IMR-90 (cell line): ENCODE data around the gene PHC2. TPM values are rescaled to one million over a fixed set of nuclear protein-coding genes. Genes with fewer than 3 reads are reported as not detected.
A peak's percentile ranks its signal among the peaks of the same experiment; 100 is the strongest.

Source experiments
- ATAC-seq: fragments of 200-7000 bp; cut with Tn5 transposase; 2 replicates; pipeline ENCODE4 v1.9.1; 2020; ENCODE audit warnings: low read depth, mild to moderate bottlenecking, moderate library complexity
- BruUV-seq: library from RNA; stranded (reverse); fragments of 400-500 nt; replicated peaks from 2 replicates; lab custom pipeline; 2021; lab: Mats Ljungman, UMichigan
- CTCF ChIA-PET: fragments of 300-600 bp; formaldehyde crosslinking; extraction: SDS; loops from one replicate; lab custom pipeline; 2021; ENCODE audit warnings: antibody characterized with exemption; lab: Yijun Ruan, JAX
- POLR2A ChIA-PET: fragments of 300-600 bp; sonication (Branson Sonifier 250); formaldehyde crosslinking; loops from one replicate; lab custom pipeline; 2022; ENCODE audit warnings: antibody characterized with exemption; ENCODE audit not compliant: unreplicated experiment; lab: Charles Lee
- DNase-seq: peaks from one replicate; pipeline ENCODE4 v3.0.0; 2013
- H2AFZ ChIP-seq: replicated peaks from 2 replicates; pipeline ENCODE3; 2013; ENCODE audit warnings: low read length, mild to moderate bottlenecking; ENCODE audit not compliant: poor library complexity
- H2AK5ac ChIP-seq: 2 replicates; pipeline ENCODE4 v1.6.1; 2013; ENCODE audit warnings: low read depth, low read length, inconsistent platforms
- H2AK9ac ChIP-seq: replicated peaks from 2 replicates; pipeline ENCODE3; 2013; ENCODE audit warnings: mild to moderate bottlenecking, low read depth, low read length, moderate library complexity; ENCODE audit not compliant: poor library complexity
- H2BK120ac ChIP-seq: 2 replicates; pipeline ENCODE4 v1.6.1; 2013; ENCODE audit warnings: low read depth, low read length, inconsistent platforms
- H2BK15ac ChIP-seq: 3 replicates; pipeline ENCODE4 v1.6.1; 2013; ENCODE audit warnings: low read depth, low read length, inconsistent platforms
- H2BK20ac ChIP-seq: 2 replicates; pipeline ENCODE4 v1.6.1; 2013; ENCODE audit warnings: low read depth, mild to moderate bottlenecking, inconsistent platforms, low read length, moderate library complexity
- H2BK5ac ChIP-seq: 2 replicates; pipeline ENCODE4 v1.6.1; 2013; ENCODE audit warnings: mild to moderate bottlenecking, low read depth, low read length, inconsistent platforms; ENCODE audit not compliant: poor library complexity, severe bottlenecking
- H3K14ac ChIP-seq: replicated peaks from 2 replicates; pipeline ENCODE4 v1.6.1; 2013; ENCODE audit warnings: low read depth, low read length, inconsistent platforms
- H3K18ac ChIP-seq: 2 replicates; pipeline ENCODE4 v1.6.1; 2013; ENCODE audit warnings: low read depth, low read length, control low read depth
- H3K23ac ChIP-seq: 2 replicates; pipeline ENCODE4 v1.6.1; 2013; ENCODE audit warnings: low read depth, low read length, inconsistent platforms
- H3K27ac ChIP-seq: 2 replicates; pipeline ENCODE4 v1.5.1; 2013; ENCODE audit warnings: mild to moderate bottlenecking, control low read depth, low read length; ENCODE audit not compliant: insufficient read depth
- H3K27me3 ChIP-seq: 2 replicates; pipeline ENCODE4 v1.6.1; 2013; ENCODE audit warnings: low read length; ENCODE audit not compliant: control insufficient read depth, insufficient read depth
- H3K36me3 ChIP-seq: 2 replicates; pipeline ENCODE4 v1.6.1; 2013; ENCODE audit warnings: low read length, mixed read lengths; ENCODE audit not compliant: control insufficient read depth, insufficient read depth
- H3K4ac ChIP-seq: 2 replicates; pipeline ENCODE4 v1.6.1; 2013; ENCODE audit warnings: low read depth, low read length, inconsistent platforms
- H3K4me1 ChIP-seq: 2 replicates; pipeline ENCODE4 v1.6.1; 2013; ENCODE audit warnings: low read length, mixed read lengths; ENCODE audit not compliant: control insufficient read depth, insufficient read depth
- H3K4me2 ChIP-seq: 2 replicates; pipeline ENCODE4 v1.6.1; 2013; ENCODE audit warnings: low read depth, mild to moderate bottlenecking, control low read depth, low read length, moderate library complexity
- H3K4me3 ChIP-seq: 2 replicates; pipeline ENCODE4 v1.5.1; 2013; ENCODE audit warnings: low read depth, mild to moderate bottlenecking, control low read depth, low read length, moderate library complexity; ENCODE audit not compliant: insufficient read depth
- H3K56ac ChIP-seq: 2 replicates; pipeline ENCODE4 v1.6.1; 2013; ENCODE audit warnings: low read length, inconsistent platforms; ENCODE audit not compliant: insufficient read depth; ENCODE audit errors: extremely low read depth
- H3K79me1 ChIP-seq, 2 experiments: 2 replicates each; pipeline ENCODE4 v1.6.1; 2013; ENCODE audit warnings: low read length in 2 of 2, inconsistent platforms in 1 of 2, low read depth in 1 of 2
- H3K9ac ChIP-seq: 2 replicates; pipeline ENCODE4 v1.6.1; 2013; ENCODE audit warnings: low read depth, low read length, control low read depth
- H3K9me1 ChIP-seq: 2 replicates; pipeline ENCODE4 v1.6.1; 2013; ENCODE audit warnings: low read length, inconsistent platforms; ENCODE audit not compliant: insufficient read depth
- H3K9me3 ChIP-seq: 2 replicates; pipeline ENCODE4 v1.6.1; 2013; ENCODE audit warnings: low read length; ENCODE audit not compliant: control insufficient read depth, insufficient read depth
- H4K20me1 ChIP-seq: 2 replicates; pipeline ENCODE4 v1.6.1; 2013; ENCODE audit warnings: low read length, inconsistent platforms; ENCODE audit not compliant: insufficient read depth
- H4K5ac ChIP-seq: 2 replicates; pipeline ENCODE4 v1.6.1; 2013; ENCODE audit warnings: mild to moderate bottlenecking, low read depth, low read length, control low read depth
- H4K8ac ChIP-seq, 2 experiments: 2 replicates each; pipeline ENCODE4 v1.6.1; 2013; ENCODE audit warnings: low read depth in 2 of 2, low read length in 2 of 2, control low read depth in 1 of 2, inconsistent platforms in 1 of 2
- H4K91ac ChIP-seq: 2 replicates; pipeline ENCODE4 v1.6.1; 2013; ENCODE audit warnings: low read depth, low read length, inconsistent platforms; ENCODE audit not compliant: insufficient read depth
- BHLHE40 ChIP-seq: fragments of 150-350 bp; IDR thresholded peaks from 2 replicates; pipeline ENCODE4 v1.6.1; 2016; ENCODE audit warnings: mild to moderate bottlenecking, low read depth, low read length
- CEBPB ChIP-seq: IDR thresholded peaks from 2 replicates; pipeline ENCODE4 v1.6.1; 2012; ENCODE audit warnings: low read depth, low read length, improper control_type of control experiment
- CHD1 ChIP-seq: IDR thresholded peaks from 2 replicates; pipeline ENCODE4 v1.6.1; 2012; ENCODE audit warnings: low read depth, low read length, improper control_type of control experiment
- CTCF ChIP-seq: conservative IDR thresholded peaks from 2 replicates; pipeline ENCODE4 v1.5.1; 2012; ENCODE audit warnings: mild to moderate bottlenecking, low read depth, low read length, improper control_type of control experiment
- ELK1 ChIP-seq: fragments of 150-350 bp; IDR thresholded peaks from 2 replicates; pipeline ENCODE4 v1.6.1; 2016; ENCODE audit warnings: low read depth, mild to moderate bottlenecking, low read length, moderate library complexity, borderline replicate concordance
- FOS ChIP-seq: fragments of 150-350 bp; IDR thresholded peaks from 2 replicates; pipeline ENCODE4 v1.6.1; 2016; ENCODE audit warnings: low read depth, low read length
- MAFK ChIP-seq: IDR thresholded peaks from 2 replicates; pipeline ENCODE4 v1.6.1; 2012; ENCODE audit warnings: low read depth, low read length, improper control_type of control experiment
- MAZ ChIP-seq: IDR thresholded peaks from 2 replicates; pipeline ENCODE4 v1.6.1; 2012; ENCODE audit warnings: low read depth, mild to moderate bottlenecking, low read length, improper control_type of control experiment, moderate library complexity, borderline replicate concordance
- MXI1 ChIP-seq: IDR thresholded peaks from 2 replicates; pipeline ENCODE4 v1.6.1; 2012; ENCODE audit warnings: low read depth, mild to moderate bottlenecking, low read length, moderate library complexity, borderline replicate concordance
- NFE2L2 ChIP-seq: fragments of 150-350 bp; IDR thresholded peaks from 2 replicates; pipeline ENCODE4 v1.6.1; 2016; ENCODE audit warnings: low read depth, mild to moderate bottlenecking, low read length
- POLR2A ChIP-seq: IDR thresholded peaks from 2 replicates; pipeline ENCODE4 v1.6.1; 2012; ENCODE audit warnings: mild to moderate bottlenecking, low read depth, low read length
- RAD21 ChIP-seq: IDR thresholded peaks from 2 replicates; pipeline ENCODE4 v1.6.1; 2012; ENCODE audit warnings: low read length, improper control_type of control experiment
- RCOR1 ChIP-seq: IDR thresholded peaks from 2 replicates; pipeline ENCODE4 v1.6.1; 2012; ENCODE audit warnings: mild to moderate bottlenecking, low read length, improper control_type of control experiment; ENCODE audit not compliant: insufficient replicate concordance
- RFX5 ChIP-seq: IDR thresholded peaks from 2 replicates; pipeline ENCODE4 v1.8.0; 2012; ENCODE audit warnings: low read depth, mild to moderate bottlenecking, low read length, moderate library complexity
- SMC3 ChIP-seq: fragments of 150-350 bp; IDR thresholded peaks from 2 replicates; pipeline ENCODE4 v1.6.1; 2016; ENCODE audit warnings: low read depth, mild to moderate bottlenecking, antibody characterized with exemption, low read length, moderate library complexity
- USF2 ChIP-seq: fragments of 150-350 bp; IDR thresholded peaks from 2 replicates; pipeline ENCODE4 v1.6.1; 2017; ENCODE audit warnings: mild to moderate bottlenecking, antibody characterized with exemption, low read length, low read depth
- WGBS, 2 experiments: methylation state at CpG; one replicate each; pipeline versions ENCODE4 v1.1.5 to v1.1.7; 2013; ENCODE audit warnings: missing lambda C conversion rate in 2 of 2; ENCODE audit not compliant: insufficient read length in 1 of 2; ENCODE audit errors: extremely low coverage in 2 of 2; 5-methylcytosine and 5-hydroxymethylcytosine counted together
- dilution Hi-C: fragments of 300-500 bp; cut with HindIII; formaldehyde crosslinking; loops from one replicate; pipeline ENCODE4 v1.14.3; 2018; ENCODE audit warnings: low sequenced_read_pairs; ENCODE audit not compliant: unreplicated experiment
- in situ Hi-C: fragments of 300-500 bp; cut with MboI; formaldehyde crosslinking; loops from 3 replicates; pipeline ENCODE4 v1.14.3; 2019; ENCODE audit warnings: low sequenced_read_pairs, inconsistent platforms, mixed read lengths
- intact Hi-C: fragments of 100-400 bp; cut with micrococcal nuclease; formaldehyde crosslinking; loops from 2 replicates; pipeline ENCODE4 v1.10.0; 2022
- polyA plus RNA-seq, 3 experiments: library from polyadenylated mRNA; depleted of rRNA; stranded (reverse); fragments of >200 nt; gene quantifications; 2 replicates each; pipeline ENCODE4 v1.2.3, GENCODE V29; 2012; ENCODE audit warnings: low replicate concordance in 1 of 3
- total RNA-seq: library from RNA; depleted of rRNA; stranded (reverse); fragments of >200 nt; gene quantifications from 2 replicates; pipeline ENCODE4 v1.2.3, GENCODE V29; 2012

The PHC2 gene
- total and polyA plus RNA-seq, 2 of the 4 experiments (the other 2 are of a cell fraction), result 46.4 to 98.1 TPM

GRCh38 chr1:33332881-33333280, 98.0 kb downstream of the PHC2 start:
- ChIA-PET CTCF (no interaction called here), POLR2A (no interaction called here)
- Histone ChIP-seq H2BK5ac (peak overlapping the region; percentile 14), H3K23ac (peak overlapping the region; percentile 5; the same call in 1 of the 2 replicates), H3K4me3 (no peak overlapping the region), H3K36me3 (peaks cover 65% of the 10 kb centered on the region), H4K5ac (no peak overlapping the region), H3K79me1 (peaks cover 34 to 80% of the 10 kb centered on the region in 2 experiments), H3K27me3 (no peaks in the 10 kb centered on the region), H3K4ac (no peak overlapping the region), H3K9me1 (peaks cover 31% of the 10 kb centered on the region), H3K9ac (no peak overlapping the region), H2AK5ac (no peak overlapping the region), H4K8ac (0 out of 4 replicates have a peak overlapping the region, but pooled peaks of 1 of the 2 experiments have one; percentile 1), H3K14ac (no peak overlapping the region), H3K18ac (no peak overlapping the region), H2BK120ac (no peak overlapping the region), H2AFZ (no peak overlapping the region), H4K20me1 (peaks cover 97% of the 10 kb centered on the region), H3K9me3 (no peaks in the 10 kb centered on the region), H4K91ac (no peak overlapping the region), H3K56ac (no peak overlapping the region), H2BK20ac (no peak overlapping the region), H3K4me1 (peaks cover 35% of the 10 kb centered on the region), H3K27ac (peak overlapping the region; percentile 4; the same call in 1 of the 2 replicates), H2BK15ac (no peak overlapping the region), H2AK9ac (no peak overlapping the region), H3K4me2 (no peak overlapping the region)
- dilution Hi-C loops (no loop called here), in situ Hi-C loops (no loop called here), intact Hi-C loops (no loop called here)
- TF ChIP-seq RAD21, result no peak
- no peak for TF ChIP-seq RCOR1
- no peak for TF ChIP-seq CEBPB
- TF ChIP-seq MAZ, result no peak
- TF ChIP-seq MXI1, result no peak
- TF ChIP-seq SMC3, result no peak
- no peak for TF ChIP-seq FOS
- no peak for TF ChIP-seq USF2
- TF ChIP-seq RFX5, result no peak
- TF ChIP-seq ELK1, result no peak
- no peak for TF ChIP-seq NFE2L2
- TF ChIP-seq CHD1, result no peak
- no peak for TF ChIP-seq MAFK
- TF ChIP-seq CTCF, result no peak
- TF ChIP-seq BHLHE40, result no peak
- no peak for TF ChIP-seq POLR2A
- BruUV-seq, result no TSS peak
- DNase-seq (no peak), ATAC-seq (no peak)
- 92% methylated on average over 4 of the region's 5 CpGs; no CpG with 5 or more reads in 1 of the 2 experiments for WGBS, 2 experiments
